Right renal pelvis (tissue), 4 donors: ENCODE measurements around the gene ADGRL1. TPM values are rescaled to one million over a fixed set of nuclear protein-coding genes. Genes with fewer than 3 reads are reported as not detected.

ENCODE experiments used
- DNase-seq, 4 donors: peaks; one replicate each; pipeline ENCODE4 v3.0.0-alpha.2; 2013; ENCODE audit warnings: low read depth in 4 of 4, low spot score in 3 of 4, missing footprints in 1 of 4
- polyA plus RNA-seq, 4 donors: library from polyadenylated mRNA; unstranded; fragments of 120-200 nt; gene quantifications; one replicate each; pipeline ENCODE4 v1.2.1, GENCODE V29; 2013; ENCODE audit not compliant: insufficient read length in 4 of 4

Gene ADGRL1
- polyA plus RNA-seq, 4 donors, result 34.3 to 45.4 (median 38.1) TPM

DNA sequence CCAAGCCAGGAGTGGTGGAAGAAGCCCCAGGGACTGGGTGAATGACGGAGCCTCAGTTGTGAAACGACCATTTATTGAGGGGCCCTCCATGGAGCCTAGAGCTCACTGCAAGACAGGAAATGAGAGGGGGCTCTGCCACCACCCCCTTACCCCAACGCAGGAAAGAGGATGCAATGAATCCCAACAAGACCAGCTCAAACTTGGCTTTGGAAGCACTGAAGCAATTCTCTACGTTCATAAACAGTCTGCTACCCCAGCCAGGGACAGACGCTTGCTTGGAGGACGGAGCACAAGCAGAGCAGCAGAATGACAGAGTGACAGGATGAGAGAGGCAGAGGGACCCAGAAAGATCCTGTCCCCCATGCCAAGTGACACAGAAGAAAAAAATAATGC, 89.4 kb downstream of the ADGRL1 start:
- no peak for DNase-seq

DNA sequence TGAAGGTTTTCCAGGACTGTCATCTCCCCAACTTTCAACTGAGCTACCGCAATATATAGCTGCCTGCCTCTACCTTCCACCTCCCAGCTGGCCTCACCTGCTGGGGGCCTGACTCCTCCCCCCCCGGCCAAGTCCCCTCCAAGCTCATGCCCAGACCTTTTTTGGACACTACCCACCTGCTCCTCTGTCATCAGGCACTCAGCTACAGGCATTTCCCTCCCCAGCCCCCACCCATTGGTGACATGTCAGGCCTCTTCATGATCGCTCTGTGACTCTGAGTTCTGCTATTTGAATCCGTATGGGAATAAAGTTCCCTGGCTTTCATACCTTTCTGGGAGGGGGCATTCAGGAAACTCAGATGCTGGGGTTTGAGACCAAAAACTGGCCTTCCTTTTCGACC, 90.2 kb downstream of the ADGRL1 start:
- no peak for DNase-seq

DNA sequence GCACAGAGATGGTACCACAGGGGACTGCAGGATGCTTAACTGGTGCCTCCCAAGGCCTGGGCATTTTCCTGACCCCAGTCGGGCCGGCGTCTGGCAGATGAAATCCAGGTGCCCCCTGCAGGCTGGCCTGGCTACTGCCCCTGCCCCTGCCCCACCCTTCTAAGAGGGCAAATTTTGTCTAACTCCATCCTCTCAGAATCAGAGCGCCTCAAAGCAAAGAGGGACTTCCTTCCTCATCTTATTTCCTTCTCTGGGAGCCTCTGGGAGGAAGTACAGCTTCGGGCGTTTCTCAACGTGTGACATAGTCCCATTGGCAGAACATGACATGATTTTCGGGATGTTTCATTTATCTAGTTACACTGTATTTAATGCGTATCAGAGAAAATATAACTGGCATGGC, 91.1 kb downstream of the ADGRL1 start:
- no peak for DNase-seq

DNA sequence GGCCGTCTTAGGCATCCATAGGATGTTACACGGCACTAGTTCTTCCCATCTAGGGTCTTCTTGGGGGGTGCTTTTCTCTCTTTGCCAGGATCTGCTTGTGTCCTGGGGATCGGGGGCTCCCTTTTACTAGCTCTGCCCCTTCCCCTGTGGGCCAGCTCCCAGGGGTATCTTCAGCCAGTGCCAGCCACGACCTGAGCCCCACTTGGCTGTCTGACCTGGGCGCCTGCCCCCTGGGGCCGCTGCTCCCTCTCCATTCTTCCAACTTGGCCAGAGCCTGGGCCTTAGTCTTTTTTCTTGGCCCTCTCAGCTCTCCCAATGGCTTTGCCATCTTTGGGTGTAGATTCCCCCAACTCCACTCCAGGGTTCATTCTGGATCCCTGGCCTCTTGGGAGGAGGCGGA, 91.5 kb downstream of the ADGRL1 start:
- no peak for DNase-seq

DNA sequence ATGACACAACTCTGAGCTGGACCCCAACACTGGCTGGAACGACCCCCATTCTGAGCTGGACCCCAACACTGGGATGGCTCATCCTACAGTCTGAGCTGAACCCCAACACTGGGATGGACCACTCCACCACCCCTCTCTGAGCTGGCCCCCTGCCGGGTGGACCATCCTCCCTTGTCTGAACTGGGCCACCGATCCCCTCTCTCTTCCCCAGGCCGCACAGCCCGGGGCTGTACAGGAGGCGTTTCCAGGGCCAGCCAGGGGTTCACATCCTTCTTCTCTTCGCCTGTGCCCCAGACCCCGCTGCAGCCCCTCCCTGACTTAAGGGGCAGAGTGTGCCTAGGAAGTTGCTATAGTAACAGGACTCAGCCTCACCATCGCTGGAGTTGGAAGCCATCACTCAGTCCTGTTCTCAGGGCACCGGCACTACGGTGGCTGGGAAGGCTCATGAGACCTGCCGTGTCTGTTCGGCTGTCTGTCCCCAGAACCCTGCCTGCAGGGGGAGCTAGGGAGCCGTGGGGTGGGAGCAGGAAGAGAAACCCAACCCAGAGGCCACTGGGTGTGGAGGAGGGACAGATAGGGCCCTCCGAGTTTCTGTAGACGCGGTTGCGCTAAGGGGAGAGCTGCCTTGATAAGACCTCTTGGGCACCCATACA, 92.1 kb downstream of the ADGRL1 start:
- no peak for DNase-seq

DNA sequence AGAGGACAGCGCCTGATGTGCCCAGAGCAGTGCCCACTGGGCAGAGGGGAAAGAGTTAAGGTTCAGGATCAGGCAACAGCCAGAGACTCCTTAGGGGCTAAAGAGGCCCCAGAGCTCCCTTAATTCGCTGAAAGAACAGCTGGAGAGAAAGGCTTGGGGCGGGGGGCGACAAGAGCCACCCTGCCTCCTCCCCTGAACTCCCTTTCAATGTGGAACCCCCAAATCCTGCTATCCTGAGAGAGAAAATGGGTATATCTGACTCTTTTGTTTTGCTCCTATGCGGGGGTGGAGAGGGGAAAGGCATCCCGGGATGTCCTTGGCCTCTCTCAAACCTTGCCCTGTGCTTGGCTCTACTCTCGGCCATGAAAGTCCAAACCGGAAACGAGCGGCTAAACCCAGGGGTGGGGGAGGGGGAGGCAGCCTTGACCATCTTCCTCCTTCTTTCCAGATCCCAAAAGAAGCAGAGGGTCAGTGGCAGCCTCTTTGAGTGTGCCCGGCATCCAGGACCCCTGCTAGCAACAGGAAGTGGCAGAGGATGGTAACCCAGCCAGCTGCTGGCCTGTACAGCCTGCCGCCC, 93.1 kb downstream of the ADGRL1 start:
- DNase-seq, result no peak

DNA sequence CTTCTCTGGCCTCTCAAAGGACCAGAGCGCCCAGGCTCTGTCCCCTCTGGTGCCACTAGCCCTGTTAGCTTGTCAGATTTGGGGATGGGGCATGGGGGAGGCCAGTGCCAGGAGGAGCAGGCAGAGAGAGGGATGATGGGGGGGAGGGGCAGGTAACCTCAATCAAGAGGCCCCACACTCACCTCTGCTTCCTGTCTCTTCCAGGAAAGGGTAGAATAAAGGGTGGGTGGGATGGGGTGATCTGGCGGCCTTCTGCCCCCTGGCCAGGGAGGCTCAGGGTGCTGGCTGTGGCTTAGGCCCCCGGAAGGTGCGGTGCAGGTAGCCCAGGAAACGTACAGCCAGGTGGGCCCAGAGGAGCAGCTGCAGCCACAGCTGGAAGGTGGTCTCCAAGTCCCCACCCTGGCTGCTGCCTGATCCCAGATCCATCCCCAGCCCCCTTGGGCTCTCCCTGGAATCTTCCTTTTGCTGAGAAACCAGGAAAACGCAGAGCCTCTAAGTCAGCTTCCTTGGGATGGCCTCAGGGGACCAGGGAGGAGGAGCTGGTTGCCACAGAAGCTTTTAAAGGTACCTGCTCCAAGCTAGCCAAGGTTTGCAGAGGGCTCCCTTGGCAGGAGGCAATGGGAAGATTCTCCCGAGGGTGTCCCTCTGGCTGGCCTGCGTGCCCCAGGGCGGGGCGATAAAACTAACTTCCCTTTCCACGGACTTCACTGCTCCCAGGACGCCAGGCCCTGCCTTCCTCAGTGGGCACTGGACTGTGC, 93.7 kb downstream of the ADGRL1 start:
- DNase-seq, result no peak

DNA sequence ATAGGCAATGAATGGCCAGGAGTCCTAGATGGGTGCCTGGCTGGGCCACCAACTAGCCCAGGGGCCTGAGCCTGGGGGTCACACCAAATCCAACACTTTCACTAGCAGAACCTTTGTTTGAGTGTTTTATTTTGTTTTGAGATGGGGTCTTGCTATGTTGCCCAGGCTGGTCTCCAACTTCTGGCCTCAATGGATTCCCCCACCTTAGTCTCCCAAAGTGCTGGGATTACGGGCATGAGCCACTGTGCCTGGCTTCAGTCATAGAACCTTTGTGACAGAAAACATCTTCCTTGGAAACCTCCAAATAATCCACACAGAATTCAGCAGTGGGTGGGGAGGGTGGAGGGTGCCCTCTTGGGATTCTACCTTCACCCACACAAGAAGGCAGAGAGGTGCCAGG, 94.5 kb downstream of the ADGRL1 start:
- DNase-seq, result no peak

DNA sequence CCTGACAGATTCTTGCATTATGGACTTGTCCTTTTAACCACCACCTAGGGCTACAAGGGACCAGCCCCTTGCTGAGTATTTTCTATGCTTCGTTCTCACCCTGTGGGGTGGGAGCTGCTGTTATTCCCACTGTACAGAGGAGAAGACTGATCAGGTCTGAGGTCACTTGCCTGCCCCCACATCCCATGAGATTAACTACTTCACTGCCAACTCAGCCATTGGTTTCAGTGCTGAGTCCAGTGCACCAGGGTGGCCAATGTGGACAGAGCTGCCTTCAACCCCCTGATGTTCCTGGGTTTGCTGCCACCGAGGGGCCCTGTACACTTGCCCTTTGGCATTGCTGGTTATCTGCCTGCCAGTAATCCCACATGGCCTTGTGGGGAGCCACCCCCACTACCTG, 95.3 kb downstream of the ADGRL1 start:
- no peak for DNase-seq

DNA sequence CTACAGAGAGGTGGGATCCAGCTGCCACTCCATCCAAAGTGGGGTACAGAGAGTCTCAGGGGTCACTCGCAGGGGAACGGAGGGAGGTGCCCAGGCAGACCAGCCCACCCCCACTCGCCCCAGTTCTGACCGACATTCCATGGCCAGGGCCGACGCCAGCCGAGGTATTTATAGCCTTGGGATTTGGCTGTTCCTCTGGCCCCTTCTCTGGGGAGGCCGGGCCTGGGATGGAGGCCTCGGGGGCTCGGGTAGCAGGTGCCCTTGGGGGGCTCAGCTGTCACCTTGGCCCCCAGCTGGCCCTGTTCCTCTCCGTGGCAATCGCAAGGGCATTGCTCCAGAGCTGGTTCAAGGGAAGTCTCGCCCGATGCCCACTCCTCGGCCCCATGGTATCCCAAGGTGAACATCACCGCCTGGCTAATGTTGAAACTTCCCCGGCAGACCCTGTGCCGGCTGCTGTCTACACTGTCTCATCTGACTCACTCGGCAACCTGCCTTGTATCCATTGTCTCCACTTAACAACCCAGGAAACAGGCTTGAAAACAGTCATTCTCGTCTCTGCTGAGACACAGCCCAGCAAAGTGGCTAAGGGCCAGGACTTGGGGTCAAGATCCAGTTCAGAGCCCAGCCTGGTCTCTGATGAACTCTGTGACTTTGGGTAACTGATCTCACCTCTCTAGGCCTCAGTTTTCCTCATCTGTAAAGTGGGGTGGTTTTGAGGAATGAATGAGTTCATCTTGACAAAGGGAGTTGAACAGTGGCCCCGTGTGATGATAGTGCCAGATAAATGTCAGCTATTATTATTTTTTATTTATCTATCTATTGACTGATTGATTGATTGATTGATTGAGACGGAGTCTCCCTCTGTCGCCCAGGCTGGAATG, 98.1 kb downstream of the ADGRL1 start:
- no peak for DNase-seq

DNA sequence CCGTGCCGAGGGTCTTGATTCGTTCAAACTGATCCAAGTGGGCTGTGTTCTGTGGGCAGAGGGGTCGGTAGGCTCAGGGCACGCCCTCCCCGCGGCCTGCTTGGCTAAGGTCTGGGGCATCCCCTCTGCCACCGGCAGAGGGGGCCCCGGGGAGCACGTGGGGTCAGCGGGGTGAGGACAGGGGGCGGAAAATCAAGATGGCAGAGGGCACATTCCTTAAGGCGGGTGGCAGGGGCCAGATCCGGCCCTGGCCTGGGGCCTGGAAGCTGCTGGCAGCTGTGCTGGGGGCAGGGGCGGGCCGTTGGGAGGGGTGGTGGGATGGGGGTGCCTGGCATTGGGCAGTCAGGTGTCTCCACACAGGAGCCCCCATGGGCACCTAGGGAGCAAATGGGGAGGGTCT, 99.1 kb downstream of the ADGRL1 start:
- DNase-seq, result no peak

DNA sequence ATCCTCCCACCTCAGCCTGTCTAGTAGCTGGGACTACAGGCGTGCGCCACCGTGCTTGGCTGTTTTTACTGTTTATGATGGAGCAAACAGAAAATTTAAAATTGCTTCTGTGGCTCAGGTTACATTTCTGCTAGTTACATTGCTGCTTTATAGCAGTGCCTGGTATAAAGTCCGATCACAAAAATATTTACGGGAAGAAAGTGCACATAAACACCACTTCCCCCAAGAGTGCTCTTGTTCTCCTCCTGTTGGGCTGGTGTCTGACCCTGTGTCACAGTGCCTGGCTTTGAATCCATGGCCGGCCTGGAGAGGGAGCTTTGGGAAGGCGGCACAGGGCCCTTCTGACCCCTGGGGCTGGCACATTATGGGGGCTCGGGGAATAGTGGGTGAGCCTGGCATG, 100.3 kb downstream of the ADGRL1 start:
- no peak for DNase-seq

DNA sequence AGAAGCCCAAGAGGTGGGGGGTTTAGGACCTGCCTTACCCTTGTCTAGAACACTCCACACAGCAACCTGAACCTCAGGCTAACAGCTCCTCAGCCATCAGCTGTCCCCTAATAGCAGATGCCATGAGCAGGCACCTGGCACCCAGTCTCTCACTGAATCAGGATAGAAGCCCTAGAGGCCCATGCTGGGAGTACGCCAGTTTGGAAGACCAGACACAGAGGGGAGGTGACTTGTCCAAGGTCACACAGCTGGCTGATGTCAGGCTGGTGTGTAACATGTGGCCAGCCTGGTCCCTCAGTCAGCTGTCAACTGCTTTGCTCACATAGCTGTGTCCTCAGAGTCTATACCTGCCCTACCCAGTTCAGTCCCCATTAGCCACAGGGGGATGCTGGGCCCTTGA, 102.7 kb downstream of the ADGRL1 start:
- no peak for DNase-seq

DNA sequence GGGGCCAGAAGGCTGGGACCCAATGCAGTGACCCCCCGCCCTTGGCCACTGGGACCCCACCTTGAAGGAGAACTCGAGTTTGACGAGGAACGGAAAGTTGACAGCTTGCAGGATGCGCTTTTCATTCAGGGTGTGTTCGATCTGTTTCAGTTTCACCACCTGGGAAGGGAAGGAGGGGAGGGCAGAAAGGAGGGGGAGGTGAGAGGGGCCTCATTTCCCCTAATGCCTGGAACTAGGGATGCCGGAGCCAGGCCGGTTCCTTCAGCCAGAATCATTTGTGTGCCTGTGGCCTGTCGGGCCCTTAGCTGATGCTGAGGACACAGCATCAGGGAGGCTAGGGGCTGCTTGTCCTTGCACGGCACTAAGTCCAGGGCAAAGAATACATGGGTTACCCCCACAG, 103.2 kb downstream of the ADGRL1 start:
- DNase-seq, result no peak

DNA sequence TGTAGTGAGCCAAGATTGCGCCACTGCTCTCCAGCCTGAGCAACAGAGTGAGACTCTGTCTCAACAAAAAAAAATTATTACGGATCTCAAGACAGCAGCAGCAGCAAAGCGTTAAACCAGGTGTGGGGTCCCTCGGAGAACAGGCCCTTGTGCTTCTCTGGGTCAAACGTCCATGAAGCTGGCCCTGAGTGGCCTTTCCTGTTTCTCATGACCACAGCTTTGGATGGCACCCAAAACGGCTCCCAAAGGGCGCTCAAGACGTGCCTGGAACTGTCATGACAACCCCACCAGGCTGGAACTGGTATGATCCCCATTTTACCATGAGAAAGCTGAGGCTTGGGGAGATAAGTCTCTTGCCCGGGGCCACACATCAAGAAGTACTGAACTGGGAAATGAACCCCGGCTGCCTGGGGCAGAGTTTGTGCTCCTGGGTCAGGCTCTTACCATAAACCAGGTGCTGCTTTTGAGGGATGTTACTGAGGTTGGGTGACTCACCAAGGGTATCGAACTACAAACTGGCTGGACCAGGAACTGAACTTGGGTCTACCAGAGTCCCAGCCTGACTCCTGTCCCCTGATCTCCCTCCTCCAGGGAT, 103.8 kb downstream of the ADGRL1 start:
- no peak for DNase-seq

DNA sequence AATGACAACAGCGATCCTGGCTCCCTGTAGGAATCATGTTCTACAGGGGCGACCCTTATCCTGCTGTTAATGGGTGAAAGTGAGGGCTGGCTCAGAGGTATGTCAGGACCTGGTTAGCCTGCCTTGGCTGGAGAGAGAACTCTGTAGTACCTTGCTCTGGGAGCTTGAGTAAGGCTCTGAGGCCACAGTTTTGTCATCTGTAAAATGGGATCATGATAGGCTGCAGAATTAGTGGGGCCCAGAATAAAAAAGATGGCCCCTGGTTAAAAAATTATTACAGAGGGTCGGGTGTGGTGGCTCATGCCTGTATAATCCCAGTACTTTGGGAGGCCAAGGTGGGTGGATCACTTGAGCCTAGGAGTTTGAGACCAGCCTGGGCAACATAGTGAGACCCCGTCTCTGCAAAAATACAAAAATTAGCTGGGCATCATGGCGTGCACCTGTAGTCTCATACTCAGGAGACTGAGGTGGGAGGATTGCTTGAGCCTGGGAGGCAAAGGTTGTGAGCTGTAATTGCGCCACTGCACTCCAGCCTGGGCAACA, 104.9 kb downstream of the ADGRL1 start:
- DNase-seq, result no peak
